Activated CD4-positive, alpha-beta T cell treated with anti-CD3 and anti-CD28 coated beads for 24 hours (primary cell): Measurements from ENCODE around the gene MLC1.
"Not testable (repeated sequence)": the region's sequence is repeated elsewhere in the genome, so short reads cannot be mapped to it uniquely, and the experiment has no call there.

Experiments
- DNase-seq, 2 donors: peaks; one replicate each; pipeline ENCODE4 v3.0.0-alpha.2; 2020; ENCODE audit warnings: low read depth in 2 of 2

MLC1 gene

GRCh38 chr22:50102946-50103345 is 17.7 kb upstream of the MLC1 start:
- DNase-seq: no peak

GRCh38 chr22:50101870-50102565 is 16.8 kb upstream of the MLC1 start:
- no peak for DNase-seq

GRCh38 chr22:50098052-50098451 is 12.8 kb upstream of the MLC1 start:
- no peak for DNase-seq

GRCh38 chr22:50092342-50092741 is 7.1 kb upstream of the MLC1 start:
- no peak for DNase-seq

- DNase-seq: no peak
These were observed 6.0 kb upstream of the MLC1 start for GRCh38 chr22:50091092-50091768.

GRCh38 chr22:50090412-50090714 is 5.1 kb upstream of the MLC1 start:
- no peak for DNase-seq

GRCh38 chr22:50089682-50090411 is 4.6 kb upstream of the MLC1 start, which contains the start of gene MOV10L1:
TSS of gene MOV10L1 (plus strand) at chr22:50090006. CDS start at chr22:50090089, 83 bp downstream.
- peak in 1 of 2 donors; percentile 19 for DNase-seq

- DNase-seq: no peak
These were observed 4.0 kb upstream of the MLC1 start for GRCh38 chr22:50089231-50089630.

GRCh38 chr22:50088096-50088495 is 2.9 kb upstream of the MLC1 start:
- DNase-seq: no peak

- no peak for DNase-seq
These were observed 2.4 kb upstream of the MLC1 start for GRCh38 chr22:50087646-50088045.

- DNase-seq: not testable (repeated sequence)
These were observed 1.7 kb upstream of the MLC1 start for GRCh38 chr22:50086975-50087374.

- no peak for DNase-seq
These were observed 1.3 kb upstream of the MLC1 start for GRCh38 chr22:50086526-50086925.

- no peak for DNase-seq
These were observed 608 bp downstream of the MLC1 start for GRCh38 chr22:50084614-50085021.

- DNase-seq: no peak
These were observed 1.1 kb downstream of the MLC1 start for GRCh38 chr22:50084080-50084477.

GRCh38 chr22:50083462-50084079 is 1.7 kb downstream of the MLC1 start:
- no peak for DNase-seq

- DNase-seq: no peak
These were observed 2.2 kb downstream of the MLC1 start for GRCh38 chr22:50082961-50083461.

- no peak for DNase-seq
These were observed 3.0 kb downstream of the MLC1 start for GRCh38 chr22:50082197-50082715.

- no peak for DNase-seq
These were observed 3.6 kb downstream of the MLC1 start for GRCh38 chr22:50081426-50082196.

GRCh38 chr22:50080077-50080465 is 5.2 kb downstream of the MLC1 start:
- no peak for DNase-seq

GRCh38 chr22:50078761-50079160 is 6.5 kb downstream of the MLC1 start:
- no peak for DNase-seq

- no peak for DNase-seq
These were observed 7.0 kb downstream of the MLC1 start for GRCh38 chr22:50078246-50078645.
